ENCODE data around the gene STAG3.
"Not testable (repeated sequence)": the region's sequence is repeated elsewhere in the genome, so short reads cannot be mapped to it uniquely, and the experiment has no call there.

DNA sequence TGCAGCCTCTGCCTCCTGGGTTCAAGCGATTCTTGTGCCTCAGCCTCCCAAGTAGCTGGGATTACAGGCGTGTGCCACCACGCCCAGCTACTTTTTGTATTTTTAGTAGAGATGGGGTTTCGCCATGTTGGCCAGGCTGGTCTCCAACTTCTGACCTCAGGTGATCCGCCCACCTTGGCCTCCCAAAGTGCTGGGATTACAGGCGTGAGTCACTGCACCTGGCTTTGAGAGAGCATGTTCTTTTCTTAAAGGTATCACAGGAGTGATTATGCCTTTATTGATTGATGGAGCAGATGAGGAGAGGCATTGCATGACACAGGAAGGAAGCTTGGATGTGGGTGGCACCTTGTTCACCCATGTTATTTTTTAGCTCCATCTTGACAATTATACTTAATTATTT lies 5.4 kb downstream of the STAG3 start:
- TF ChIP-seq, protein P1, sequence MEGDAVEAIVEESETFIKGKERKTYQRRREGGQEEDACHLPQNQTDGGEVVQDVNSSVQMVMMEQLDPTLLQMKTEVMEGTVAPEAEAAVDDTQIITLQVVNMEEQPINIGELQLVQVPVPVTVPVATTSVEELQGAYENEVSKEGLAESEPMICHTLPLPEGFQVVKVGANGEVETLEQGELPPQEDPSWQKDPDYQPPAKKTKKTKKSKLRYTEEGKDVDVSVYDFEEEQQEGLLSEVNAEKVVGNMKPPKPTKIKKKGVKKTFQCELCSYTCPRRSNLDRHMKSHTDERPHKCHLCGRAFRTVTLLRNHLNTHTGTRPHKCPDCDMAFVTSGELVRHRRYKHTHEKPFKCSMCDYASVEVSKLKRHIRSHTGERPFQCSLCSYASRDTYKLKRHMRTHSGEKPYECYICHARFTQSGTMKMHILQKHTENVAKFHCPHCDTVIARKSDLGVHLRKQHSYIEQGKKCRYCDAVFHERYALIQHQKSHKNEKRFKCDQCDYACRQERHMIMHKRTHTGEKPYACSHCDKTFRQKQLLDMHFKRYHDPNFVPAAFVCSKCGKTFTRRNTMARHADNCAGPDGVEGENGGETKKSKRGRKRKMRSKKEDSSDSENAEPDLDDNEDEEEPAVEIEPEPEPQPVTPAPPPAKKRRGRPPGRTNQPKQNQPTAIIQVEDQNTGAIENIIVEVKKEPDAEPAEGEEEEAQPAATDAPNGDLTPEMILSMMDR (IDR thresholded peaks at IDR 0.05): not testable (repeated sequence)
- not testable (repeated sequence) for TF ChIP-seq POLR2A (IDR thresholded peaks at IDR 0.05)

Measured in body of pancreas (tissue), 4 donors.